Stimulated activated CD4-positive, alpha-beta T cell treated with anti-CD3 and anti-CD28 coated beads, Interleukin-2, amount 100 ng/mL, for 48 hours (primary cell): ENCODE measurements around the gene ZNF451.

Experiments used
- DNase-seq, 2 donors: peaks; one replicate each; pipeline ENCODE4 v3.0.0-alpha.2; 2020

The ZNF451 gene

DNA sequence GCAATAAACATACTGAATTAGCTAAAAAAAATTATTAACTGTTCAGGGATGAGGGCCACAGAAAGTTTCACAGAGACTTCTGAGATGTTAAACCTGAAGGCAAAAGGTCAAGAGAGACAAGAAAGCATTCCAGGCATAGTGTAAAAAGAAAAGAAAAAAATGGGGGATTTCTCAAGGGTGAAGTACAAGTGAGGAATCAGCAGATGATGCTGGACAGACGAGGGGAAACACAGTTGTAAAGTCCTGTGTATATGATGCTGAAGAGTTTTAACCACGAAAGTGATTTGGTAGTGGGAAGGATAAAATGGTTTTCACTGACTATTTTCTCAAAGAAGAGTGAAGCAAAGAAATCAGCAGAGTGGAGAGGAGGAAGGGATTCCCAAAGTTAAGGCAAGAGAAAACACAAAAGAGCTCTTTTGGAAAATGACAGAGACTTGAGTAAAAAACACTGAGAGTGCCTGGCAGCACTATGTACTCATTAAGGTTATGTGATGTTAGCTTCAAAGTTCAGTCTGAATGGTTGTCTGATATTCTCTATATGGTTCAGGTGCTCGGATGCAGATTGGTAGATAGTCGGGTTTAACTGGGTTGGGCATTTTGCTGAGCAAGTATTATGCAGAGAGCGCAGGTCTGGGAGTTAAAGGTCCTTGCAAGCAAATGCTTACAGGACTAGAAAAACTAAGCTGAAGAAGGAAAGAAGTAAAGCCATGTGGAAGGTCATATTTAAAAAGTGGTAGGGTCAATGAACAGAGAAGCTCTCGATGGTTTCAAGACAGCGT, 115.8 kb downstream of the ZNF451 start:
- DNase-seq: no peak

DNA sequence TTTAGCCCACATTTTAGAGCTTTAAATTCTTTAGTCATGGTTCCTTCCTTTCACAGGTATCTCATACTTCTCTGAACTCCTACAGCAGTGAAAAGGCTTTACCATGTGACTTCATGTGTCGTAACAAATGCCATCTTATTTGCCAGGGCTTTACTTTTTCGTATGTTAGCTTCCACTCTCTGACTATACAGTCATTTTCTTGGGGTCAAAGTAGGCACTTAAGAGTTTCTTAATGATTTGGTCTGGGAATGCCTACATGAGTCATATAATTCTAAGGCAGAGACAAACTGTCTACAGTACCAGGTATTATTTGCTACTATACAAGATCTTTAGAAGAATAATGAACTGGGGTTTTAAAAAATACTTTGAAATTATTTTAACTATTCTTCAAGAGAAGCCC, 117.2 kb downstream of the ZNF451 start:
- DNase-seq: no peak

DNA sequence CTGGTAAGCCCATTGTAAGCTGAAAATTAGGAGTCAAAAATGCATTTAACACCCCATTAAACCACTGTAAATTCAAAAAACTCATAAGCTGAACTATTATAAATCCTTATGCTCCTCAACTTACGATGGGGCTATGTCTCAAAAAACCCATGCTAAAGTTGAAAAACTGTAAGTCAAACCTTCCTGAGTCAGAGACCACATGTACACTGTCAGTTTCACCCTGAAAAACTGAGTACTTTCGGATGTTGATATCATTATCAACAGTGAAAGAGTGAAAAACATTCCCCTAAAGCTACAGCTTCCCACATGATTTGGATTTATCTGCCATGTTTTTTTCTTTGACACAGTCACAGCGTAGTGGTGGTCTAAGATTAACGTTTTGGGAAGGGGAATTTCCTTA, 117.9 kb downstream of the ZNF451 start:
- no peak for DNase-seq

DNA sequence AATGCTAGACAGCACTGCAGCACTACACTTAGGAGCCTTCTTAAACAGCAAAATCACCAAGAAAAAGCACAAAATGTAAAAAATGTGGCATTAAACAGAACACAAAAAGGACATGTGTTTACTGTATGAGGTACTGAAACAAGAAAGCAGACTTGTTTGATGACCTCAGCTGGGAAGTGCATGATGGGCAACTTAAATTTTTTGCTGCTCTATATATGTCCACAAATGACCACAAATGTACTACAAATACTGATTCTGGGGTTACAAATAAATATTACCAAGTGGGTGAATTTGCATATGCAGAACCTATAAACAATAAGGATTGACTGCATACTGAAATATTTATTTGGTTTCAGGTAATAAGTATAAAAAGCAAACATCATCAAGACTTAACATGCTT, 119.0 kb downstream of the ZNF451 start:
- no peak for DNase-seq

DNA sequence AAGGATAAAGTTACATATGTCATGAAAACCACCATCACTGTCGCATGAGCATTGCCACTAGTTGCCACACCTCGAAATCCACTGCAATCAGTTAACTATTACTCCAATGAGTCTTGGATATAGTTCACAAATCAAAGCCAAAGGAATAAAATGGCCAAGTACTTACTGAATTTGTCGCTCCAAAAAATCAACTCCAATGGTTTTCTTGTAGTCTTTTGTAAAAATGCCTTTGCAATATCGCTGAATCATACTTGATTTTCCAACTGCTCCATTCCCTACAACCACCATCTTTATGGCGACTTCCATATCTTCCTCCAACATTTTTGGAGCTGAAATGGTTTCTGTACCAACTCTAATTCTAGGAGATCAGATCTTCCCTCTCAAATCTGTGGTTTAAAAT, 120.1 kb downstream of the ZNF451 start:
- DNase-seq: no peak

DNA sequence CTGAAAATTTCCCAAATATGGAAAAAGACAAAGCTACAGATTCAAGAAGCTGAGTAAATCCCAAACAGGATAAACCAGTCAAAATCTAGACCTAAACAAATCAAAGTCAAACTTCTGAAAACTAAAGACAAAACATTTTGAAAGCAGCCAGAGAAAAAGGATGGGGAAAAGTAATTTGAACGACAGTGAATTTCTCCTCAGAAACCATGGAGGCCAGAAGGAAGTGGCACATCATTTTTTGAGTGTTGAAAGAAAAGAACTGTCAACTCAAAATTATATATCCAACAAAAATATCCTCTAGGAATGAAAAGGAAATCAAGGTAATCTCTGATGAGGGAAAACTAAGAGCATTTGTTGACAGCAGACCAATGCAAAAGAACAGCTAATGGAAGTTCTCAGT, 125.3 kb downstream of the ZNF451 start:
- no peak for DNase-seq

DNA sequence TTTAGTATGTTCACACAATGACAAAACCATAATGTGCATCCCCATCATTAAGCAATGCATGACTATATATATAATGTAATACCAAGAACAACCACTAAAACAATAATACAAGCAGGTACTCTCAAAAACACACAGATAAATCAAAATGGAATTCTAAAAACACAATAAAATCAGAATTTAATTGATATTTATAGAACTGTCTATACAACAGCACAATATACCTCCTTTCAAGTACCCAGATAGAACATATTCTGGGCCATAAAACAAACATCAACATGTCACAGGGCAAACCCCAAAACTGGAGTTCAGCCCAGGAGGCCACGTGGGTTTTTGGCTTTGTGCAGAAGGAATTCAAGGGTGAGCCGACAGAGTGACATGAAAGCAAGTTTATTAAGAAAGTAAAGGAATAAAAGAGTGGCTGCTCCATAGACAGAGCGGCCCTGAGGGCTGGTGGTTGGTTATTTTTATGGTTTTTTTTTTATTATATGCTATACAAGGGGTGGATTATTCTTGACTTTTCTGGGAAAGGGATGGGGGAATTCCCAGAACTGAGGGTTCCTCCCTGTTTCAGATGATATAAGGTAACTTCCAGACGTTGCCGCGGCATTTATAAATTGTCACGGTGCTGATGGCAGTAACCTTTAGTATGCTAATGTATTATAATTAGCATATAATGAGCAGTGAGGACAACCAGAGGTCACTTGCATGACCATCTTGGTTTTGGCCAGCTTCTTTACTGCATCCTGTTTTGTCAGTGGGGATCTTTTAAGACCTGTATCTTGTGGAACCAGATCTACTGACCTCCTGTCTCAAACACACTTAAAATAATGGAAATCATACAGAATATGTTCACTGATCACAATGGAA, 126.5 kb downstream of the ZNF451 start:
- DNase-seq: no peak

DNA sequence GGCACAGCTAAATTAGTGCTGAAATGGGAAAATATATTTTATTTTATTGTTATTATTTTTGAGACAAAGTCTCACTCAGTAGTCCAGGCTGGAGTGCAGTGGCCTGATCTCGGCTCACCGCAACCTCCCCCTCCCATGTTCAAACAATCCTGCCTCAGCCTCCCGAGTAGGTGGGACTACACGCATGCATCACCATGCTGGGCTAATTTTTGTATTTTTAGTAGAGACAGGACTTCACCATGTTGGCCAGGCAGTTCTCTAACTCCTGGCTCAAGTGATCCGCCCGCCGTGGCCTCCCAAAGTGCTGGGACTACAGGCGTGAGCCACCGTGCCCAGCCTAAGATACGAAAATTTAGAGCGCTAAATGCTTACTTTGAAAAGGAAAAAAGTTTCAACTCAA, 127.3 kb downstream of the ZNF451 start:
- no peak for DNase-seq
